ENCODE results near the gene DPPA5. TPM values are rescaled to one million over a fixed set of nuclear protein-coding genes. Genes with fewer than 3 reads are reported as not detected.

Gene DPPA5
- total and polyA plus RNA-seq, 9 of the 15 experiments (the other 6 are each of a cell fraction or from before 2014, with no cell fraction given), result not detected

DNA sequence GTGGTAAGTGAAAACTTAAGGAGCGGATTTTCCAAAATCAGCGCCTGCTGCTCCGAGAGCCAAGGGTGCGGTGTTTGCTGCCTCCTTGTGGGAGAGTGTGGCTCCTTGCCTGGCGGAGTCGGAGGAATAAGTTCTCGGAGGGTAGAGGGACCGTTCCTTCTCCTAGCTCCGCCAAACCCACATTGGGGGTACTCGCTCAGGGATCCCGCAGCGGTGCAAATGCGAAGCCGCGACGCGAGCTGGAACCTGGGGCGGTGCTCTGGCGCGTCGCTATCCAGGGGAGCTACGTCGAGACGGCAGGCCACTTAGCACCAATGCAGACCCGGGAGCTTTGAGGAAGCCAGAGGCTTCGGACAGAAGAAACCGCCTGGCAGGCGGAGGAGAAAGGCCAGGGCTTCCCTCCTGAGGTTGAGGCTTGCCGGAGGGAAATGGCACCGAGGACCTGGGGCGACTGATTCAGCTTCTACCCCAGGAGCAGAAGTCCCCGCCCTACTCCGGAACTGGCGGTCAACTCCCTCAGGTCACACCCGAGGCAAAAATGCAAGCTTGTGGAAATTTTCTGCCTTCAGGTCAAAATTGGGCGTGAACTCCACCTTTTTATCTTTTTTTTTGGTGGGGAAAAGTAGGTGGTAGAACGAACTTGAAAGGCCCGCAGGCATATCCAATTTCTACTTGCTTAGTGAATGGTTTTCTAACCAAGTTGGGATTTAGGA, 34.9 kb upstream of the DPPA5 start (continued):
- TF ChIP-seq, protein P1, sequence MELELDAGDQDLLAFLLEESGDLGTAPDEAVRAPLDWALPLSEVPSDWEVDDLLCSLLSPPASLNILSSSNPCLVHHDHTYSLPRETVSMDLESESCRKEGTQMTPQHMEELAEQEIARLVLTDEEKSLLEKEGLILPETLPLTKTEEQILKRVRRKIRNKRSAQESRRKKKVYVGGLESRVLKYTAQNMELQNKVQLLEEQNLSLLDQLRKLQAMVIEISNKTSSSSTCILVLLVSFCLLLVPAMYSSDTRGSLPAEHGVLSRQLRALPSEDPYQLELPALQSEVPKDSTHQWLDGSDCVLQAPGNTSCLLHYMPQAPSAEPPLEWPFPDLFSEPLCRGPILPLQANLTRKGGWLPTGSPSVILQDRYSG (tag; conservative IDR thresholded peaks at IDR 0.05; ENCODE audit: low read depth), result no peak
- TF ChIP-seq SRSF1 (IDR thresholded peaks at IDR 0.05; ENCODE audit: low read depth, low read length) (no peak), MECOM (CRISPR knock-in tag; IDR thresholded peaks at IDR 0.05) (no peak), SOX6 (IDR thresholded peaks at IDR 0.05) (0 out of 2 replicates have a peak, but pooled peaks have one; percentile 32), MTA1 (IDR thresholded peaks at IDR 0.05; ENCODE audit: borderline replicate concordance) (no peak), ZNF384 (IDR thresholded peaks at IDR 0.05; ENCODE audit: low read depth, low read length) (peak; percentile 50; the same call in 1 of the 2 replicates), ZNF830 (CRISPR knock-in tag; IDR thresholded peaks at IDR 0.05) (no peak), ATF1 (CRISPR knock-in tag; IDR thresholded peaks at IDR 0.05) (no peak), ATF1 (tag; IDR thresholded peaks at IDR 0.05) (peak; percentile 36; the same call in 1 of the 2 replicates), CREB1 (IDR thresholded peaks at IDR 0.05) (no peak), CREB1 (CRISPR knock-in tag; IDR thresholded peaks at IDR 0.05) (peak; percentile 43; the same call in 1 of the 2 replicates), CSDE1 (IDR thresholded peaks at IDR 0.05) (peak in 1 of 2 experiments; percentile 54; a peak in 1 of 4 replicates), U2AF1 (optimal IDR thresholded peaks at IDR 0.05; ENCODE audit: low read depth, low read length) (no peak), ZNF184 (CRISPR knock-in tag; IDR thresholded peaks at IDR 0.05) (no peak), MCM7 (IDR thresholded peaks at IDR 0.05) (no peak), ZNF551 (CRISPR knock-in tag; IDR thresholded peaks at IDR 0.05) (no peak), YY1 (IDR thresholded peaks at IDR 0.05; ENCODE audit: borderline replicate concordance in 1 of 3, control insufficient read depth in 1 of 3, extremely low read depth in 1 of 3, insufficient read depth in 3 of 3, insufficient read length in 1 of 3, insufficient replicate concordance in 2 of 3, low read depth in 1 of 3, low read length in 2 of 3) (peak in 2 of 3 experiments; percentile 61 to 77), ZNF133 (CRISPR knock-in tag; IDR thresholded peaks at IDR 0.05) (no peak), ZNF347 (CRISPR knock-in tag; IDR thresholded peaks at IDR 0.05; ENCODE audit: low read depth) (no peak), ZFP1 (CRISPR knock-in tag; IDR thresholded peaks at IDR 0.05) (no peak), ZBTB8A (IDR thresholded peaks at IDR 0.05; ENCODE audit: partially characterized antibody) (no peak), ZFP30 (CRISPR knock-in tag; IDR thresholded peaks at IDR 0.05; ENCODE audit: borderline replicate concordance) (no peak), SMARCE1 (IDR thresholded peaks at IDR 0.05) (peak; percentile 67; the same call in 1 of the 2 replicates)
- TF ChIP-seq, protein P2, sequence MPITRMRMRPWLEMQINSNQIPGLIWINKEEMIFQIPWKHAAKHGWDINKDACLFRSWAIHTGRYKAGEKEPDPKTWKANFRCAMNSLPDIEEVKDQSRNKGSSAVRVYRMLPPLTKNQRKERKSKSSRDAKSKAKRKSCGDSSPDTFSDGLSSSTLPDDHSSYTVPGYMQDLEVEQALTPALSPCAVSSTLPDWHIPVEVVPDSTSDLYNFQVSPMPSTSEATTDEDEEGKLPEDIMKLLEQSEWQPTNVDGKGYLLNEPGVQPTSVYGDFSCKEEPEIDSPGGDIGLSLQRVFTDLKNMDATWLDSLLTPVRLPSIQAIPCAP (CRISPR knock-in tag; IDR thresholded peaks at IDR 0.05; ENCODE audit: borderline replicate concordance), result no peak
- TF ChIP-seq, protein P3, sequence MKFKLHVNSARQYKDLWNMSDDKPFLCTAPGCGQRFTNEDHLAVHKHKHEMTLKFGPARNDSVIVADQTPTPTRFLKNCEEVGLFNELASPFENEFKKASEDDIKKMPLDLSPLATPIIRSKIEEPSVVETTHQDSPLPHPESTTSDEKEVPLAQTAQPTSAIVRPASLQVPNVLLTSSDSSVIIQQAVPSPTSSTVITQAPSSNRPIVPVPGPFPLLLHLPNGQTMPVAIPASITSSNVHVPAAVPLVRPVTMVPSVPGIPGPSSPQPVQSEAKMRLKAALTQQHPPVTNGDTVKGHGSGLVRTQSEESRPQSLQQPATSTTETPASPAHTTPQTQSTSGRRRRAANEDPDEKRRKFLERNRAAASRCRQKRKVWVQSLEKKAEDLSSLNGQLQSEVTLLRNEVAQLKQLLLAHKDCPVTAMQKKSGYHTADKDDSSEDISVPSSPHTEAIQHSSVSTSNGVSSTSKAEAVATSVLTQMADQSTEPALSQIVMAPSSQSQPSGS (CRISPR knock-in tag; IDR thresholded peaks at IDR 0.05), result no peak
- TF ChIP-seq, protein P4, sequence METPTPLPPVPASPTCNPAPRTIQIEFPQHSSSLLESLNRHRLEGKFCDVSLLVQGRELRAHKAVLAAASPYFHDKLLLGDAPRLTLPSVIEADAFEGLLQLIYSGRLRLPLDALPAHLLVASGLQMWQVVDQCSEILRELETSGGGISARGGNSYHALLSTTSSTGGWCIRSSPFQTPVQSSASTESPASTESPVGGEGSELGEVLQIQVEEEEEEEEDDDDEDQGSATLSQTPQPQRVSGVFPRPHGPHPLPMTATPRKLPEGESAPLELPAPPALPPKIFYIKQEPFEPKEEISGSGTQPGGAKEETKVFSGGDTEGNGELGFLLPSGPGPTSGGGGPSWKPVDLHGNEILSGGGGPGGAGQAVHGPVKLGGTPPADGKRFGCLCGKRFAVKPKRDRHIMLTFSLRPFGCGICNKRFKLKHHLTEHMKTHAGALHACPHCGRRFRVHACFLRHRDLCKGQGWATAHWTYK (CRISPR knock-in tag; IDR thresholded peaks at IDR 0.05), result no peak

All from K562 (cell line).